B cell (primary cell): ENCODE data around the gene ZFX.

ENCODE experiments used
- CTCF ChIP-seq: fragments of 200-600 bp; IDR thresholded peaks from one replicate; pipeline ENCODE4 v1.8.0; 2022; ENCODE audit warnings: antibody characterized with exemption, mild to moderate bottlenecking
- EZH2 ChIP-seq: IDR thresholded peaks from 2 replicates; pipeline ENCODE4 v1.6.1; 2012; ENCODE audit warnings: borderline replicate concordance, low read depth, mild to moderate bottlenecking, moderate library complexity, low read length; ENCODE audit not compliant: insufficient read depth, poor library complexity, severe bottlenecking

- TF ChIP-seq CTCF: no peak
- no peak for TF ChIP-seq EZH2
Observed at GRCh38 chrX:24169211-24169610, 19.7 kb downstream of the ZFX start.
